Mesangial cell (primary cell): ENCODE data around the gene KRT26. TPM values are rescaled to one million over a fixed set of nuclear protein-coding genes. Genes with fewer than 3 reads are reported as not detected.

Source experiments
- total RNA-seq: library from RNA; depleted of rRNA; stranded (reverse); fragments of >200 nt; gene quantifications from 2 replicates; pipeline ENCODE4 v1.2.3, GENCODE V29; 2015

The KRT26 gene
- not detected in 2 replicates for total RNA-seq

GRCh38 chr17:40772101-40772500 is at the start of gene KRT26:
TSS of gene KRT26 (minus strand) at chr17:40772201. CDS start at chr17:40772113, 88 bp downstream.

GRCh38 chr17:40799859-40800258 is 27.9 kb upstream of the KRT26 start, which contains the start of gene KRT28:
TSS of gene KRT28 (minus strand) at chr17:40799959. CDS start at chr17:40799893, 66 bp downstream.

GRCh38 chr17:40782450-40782849 is 10.4 kb upstream of the KRT26 start, which contains the start of gene KRT27:
TSS of gene KRT27 (minus strand) at chr17:40782550. CDS start at chr17:40782493, 57 bp downstream.

GRCh38 chr17:40755231-40755630 is 16.8 kb downstream of the KRT26 start, which contains the start of gene KRT25:
TSS of gene KRT25 (minus strand) at chr17:40755331. CDS start at chr17:40755271, 60 bp downstream.

Other genes with a start within 250 kb of the KRT26 start
- gene CCR7, start 206.7 kb downstream of the KRT26 start, total RNA-seq: 0.13 TPM in 1 of 2 replicates, not detected in the other
- 63.4 and 96.1 TPM in 2 replicates for gene SMARCE1, start 124.4 kb downstream of the KRT26 start, total RNA-seq
- 0.16 and 1.3 TPM in 2 replicates for gene KRT222, start 107.0 kb downstream of the KRT26 start, total RNA-seq
- gene KRT24, start 68.4 kb downstream of the KRT26 start, total RNA-seq: not detected in 2 replicates
- not detected in 2 replicates for gene KRT25, start 16.9 kb downstream of the KRT26 start, total RNA-seq
- 0.51 TPM in 1 of 2 replicates, not detected in the other for gene KRT27, start 10.3 kb upstream of the KRT26 start, total RNA-seq
- gene KRT28, start 27.8 kb upstream of the KRT26 start, total RNA-seq: 0.51 TPM in 1 of 2 replicates, not detected in the other
- gene KRT10, start 50.4 kb upstream of the KRT26 start, total RNA-seq: 10.3 and 49.9 TPM in 2 replicates
- gene KRT12, start 95.0 kb upstream of the KRT26 start, total RNA-seq: 0.13 TPM in 1 of 2 replicates, not detected in the other
- gene KRT20, start 113.0 kb upstream of the KRT26 start, total RNA-seq: under 0.01 TPM in 1 of 2 replicates, not detected in the other
- gene KRT23, start 165.4 kb upstream of the KRT26 start, total RNA-seq: 0.76 TPM in 1 of 2 replicates, not detected in the other
- not detected in 2 replicates for gene KRT39, start 194.7 kb upstream of the KRT26 start, total RNA-seq
- gene KRT40, start 212.1 kb upstream of the KRT26 start, total RNA-seq: not detected in 2 replicates
- not detected in 2 replicates for gene KRTAP3-3, start 222.0 kb upstream of the KRT26 start, total RNA-seq
- not detected in 2 replicates for gene KRTAP3-2, start 227.7 kb upstream of the KRT26 start, total RNA-seq
- gene KRTAP3-1, start 236.9 kb upstream of the KRT26 start, total RNA-seq: not detected in 2 replicates